Hepatocyte (in vitro differentiated cells): ENCODE measurements around the gene TRRAP. TPM values are rescaled to one million over a fixed set of nuclear protein-coding genes. Genes with fewer than 3 reads are reported as not detected.

Experiments used
- DNase-seq: peaks from one replicate; pipeline ENCODE4 v3.0.0-alpha.2; 2016; ENCODE audit warnings: low spot score
- H2AFZ ChIP-seq: fragments of 200-600 bp; sonication (generic); 2 replicates; pipeline ENCODE4 v1.6.0; 2016; ENCODE audit warnings: antibody characterized with exemption, mild to moderate bottlenecking
- H3K27ac ChIP-seq: fragments of 200-600 bp; sonication (generic); 2 replicates; pipeline ENCODE4 v1.5.1; 2016; ENCODE audit warnings: mild to moderate bottlenecking
- H3K27me3 ChIP-seq: fragments of 200-600 bp; sonication (generic); 2 replicates; pipeline ENCODE4 v1.6.1; 2016
- H3K36me3 ChIP-seq: fragments of 200-600 bp; sonication (generic); replicated peaks from 2 replicates; pipeline ENCODE4 v1.5.1; 2016; ENCODE audit warnings: low read depth; ENCODE audit not compliant: insufficient read depth
- H3K4me1 ChIP-seq: fragments of 200-600 bp; sonication (generic); 2 replicates; pipeline ENCODE4 v1.5.1; 2016; ENCODE audit warnings: mild to moderate bottlenecking, moderate library complexity; ENCODE audit not compliant: insufficient read depth
- H3K4me2 ChIP-seq: fragments of 200-600 bp; sonication (generic); 2 replicates; pipeline ENCODE4 v1.6.0; 2016
- H3K4me3 ChIP-seq: fragments of 200-600 bp; sonication (generic); 2 replicates; pipeline ENCODE4 v1.5.1; 2016; ENCODE audit warnings: mild to moderate bottlenecking
- H3K79me2 ChIP-seq: fragments of 200-600 bp; sonication (generic); 2 replicates; pipeline ENCODE4 v1.6.0; 2017; ENCODE audit warnings: mild to moderate bottlenecking
- H3K9me2 ChIP-seq: fragments of 200-600 bp; sonication (generic); replicated peaks from 2 replicates; pipeline ENCODE4 v1.6.0; 2017; ENCODE audit warnings: mild to moderate bottlenecking; ENCODE audit not compliant: insufficient read depth
- H3K9me3 ChIP-seq: fragments of 200-600 bp; sonication (generic); 2 replicates; pipeline ENCODE4 v1.5.1; 2016; ENCODE audit warnings: low read depth, mild to moderate bottlenecking
- H4K20me1 ChIP-seq: fragments of 200-600 bp; sonication (generic); 2 replicates; pipeline ENCODE4 v1.6.0; 2016; ENCODE audit warnings: mild to moderate bottlenecking; ENCODE audit not compliant: insufficient read depth, poor library complexity, severe bottlenecking
- EZH2 ChIP-seq: fragments of 200-600 bp; sonication (generic); IDR thresholded peaks from 2 replicates; pipeline ENCODE4 v1.6.1; 2016; ENCODE audit warnings: antibody characterized with exemption, mild to moderate bottlenecking, borderline replicate concordance
- EZH2phosphoT487 ChIP-seq: fragments of 200-600 bp; sonication (generic); IDR thresholded peaks from one replicate; pipeline ENCODE4 v1.6.1; 2018; ENCODE audit warnings: antibody characterized with exemption, mild to moderate bottlenecking, low read depth, moderate library complexity; ENCODE audit not compliant: unreplicated experiment, severe bottlenecking
- WGBS: methylation state at CpG from one replicate; pipeline ENCODE4 v1.1.6; 2016; ENCODE audit warnings: low lambda C conversion rate; ENCODE audit errors: missing lambda C conversion rate; 5-methylcytosine and 5-hydroxymethylcytosine counted together
- polyA plus RNA-seq: library from polyadenylated mRNA; unstranded; fragments of >200 nt; fragmentation: Nextera tagmentation; extraction: Ambion mirVana; gene quantifications from 2 replicates; pipeline ENCODE4 v1.2.1, GENCODE V29; 2016
- total RNA-seq: library from RNA; depleted of rRNA; stranded (reverse); fragments of >200 nt; gene quantifications from 2 replicates; pipeline ENCODE4 v1.2.3, GENCODE V29; 2014
- TF ChIP-seq, protein P1 (sequence below): fragments of 200-600 bp; sonication (generic); IDR thresholded peaks from 2 replicates; pipeline ENCODE4 v1.5.1; 2016; ENCODE audit warnings: antibody characterized with exemption, mild to moderate bottlenecking; ENCODE audit not compliant: poor library complexity

Gene TRRAP
- total and polyA plus RNA-seq, 2 experiments from 2014 or later = 6.1 to 25.1 TPM

DNA sequence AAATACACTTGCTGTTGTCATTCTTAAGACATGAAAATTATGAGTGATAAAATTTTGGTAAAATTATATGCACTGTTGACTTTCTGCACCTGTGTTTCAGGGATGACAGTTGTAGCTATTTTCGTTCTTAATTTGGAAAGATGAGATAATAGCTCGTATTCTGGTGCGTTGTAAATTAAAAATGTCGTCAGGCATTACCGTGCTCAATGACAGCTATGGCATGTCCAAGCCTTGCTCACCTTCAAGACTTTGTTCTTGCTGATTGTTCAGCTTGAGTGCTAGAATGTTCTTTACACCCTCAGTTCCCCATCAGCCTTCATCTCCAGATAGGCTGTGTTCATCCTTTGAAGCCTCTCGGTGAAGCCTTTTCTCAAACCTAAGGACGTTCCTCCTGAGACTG, 21.5 kb downstream of the TRRAP start:
- H3K4me2 ChIP-seq = no peak overlapping the region
- H3K4me3 ChIP-seq = no peak overlapping the region
- H3K27ac ChIP-seq = no peak overlapping the region
- H3K9me3 ChIP-seq = no peaks in the 10 kb centered on the region
- 94% methylated on average over 7 of the region's 7 CpGs for WGBS
- no peaks in the 10 kb centered on the region for H3K27me3 ChIP-seq
- no peak overlapping the region for H2AFZ ChIP-seq
- no peaks in the 10 kb centered on the region for H4K20me1 ChIP-seq
- no peaks in the 10 kb centered on the region for H3K9me2 ChIP-seq
- H3K4me1 ChIP-seq = no peaks in the 10 kb centered on the region
- no peaks in the 10 kb centered on the region for H3K79me2 ChIP-seq
- H3K36me3 ChIP-seq = no peaks in the 10 kb centered on the region
- TF ChIP-seq EZH2phosphoT487 = no peak
- TF ChIP-seq, protein P1, sequence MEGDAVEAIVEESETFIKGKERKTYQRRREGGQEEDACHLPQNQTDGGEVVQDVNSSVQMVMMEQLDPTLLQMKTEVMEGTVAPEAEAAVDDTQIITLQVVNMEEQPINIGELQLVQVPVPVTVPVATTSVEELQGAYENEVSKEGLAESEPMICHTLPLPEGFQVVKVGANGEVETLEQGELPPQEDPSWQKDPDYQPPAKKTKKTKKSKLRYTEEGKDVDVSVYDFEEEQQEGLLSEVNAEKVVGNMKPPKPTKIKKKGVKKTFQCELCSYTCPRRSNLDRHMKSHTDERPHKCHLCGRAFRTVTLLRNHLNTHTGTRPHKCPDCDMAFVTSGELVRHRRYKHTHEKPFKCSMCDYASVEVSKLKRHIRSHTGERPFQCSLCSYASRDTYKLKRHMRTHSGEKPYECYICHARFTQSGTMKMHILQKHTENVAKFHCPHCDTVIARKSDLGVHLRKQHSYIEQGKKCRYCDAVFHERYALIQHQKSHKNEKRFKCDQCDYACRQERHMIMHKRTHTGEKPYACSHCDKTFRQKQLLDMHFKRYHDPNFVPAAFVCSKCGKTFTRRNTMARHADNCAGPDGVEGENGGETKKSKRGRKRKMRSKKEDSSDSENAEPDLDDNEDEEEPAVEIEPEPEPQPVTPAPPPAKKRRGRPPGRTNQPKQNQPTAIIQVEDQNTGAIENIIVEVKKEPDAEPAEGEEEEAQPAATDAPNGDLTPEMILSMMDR = no peak
- no peak for DNase-seq

DNA sequence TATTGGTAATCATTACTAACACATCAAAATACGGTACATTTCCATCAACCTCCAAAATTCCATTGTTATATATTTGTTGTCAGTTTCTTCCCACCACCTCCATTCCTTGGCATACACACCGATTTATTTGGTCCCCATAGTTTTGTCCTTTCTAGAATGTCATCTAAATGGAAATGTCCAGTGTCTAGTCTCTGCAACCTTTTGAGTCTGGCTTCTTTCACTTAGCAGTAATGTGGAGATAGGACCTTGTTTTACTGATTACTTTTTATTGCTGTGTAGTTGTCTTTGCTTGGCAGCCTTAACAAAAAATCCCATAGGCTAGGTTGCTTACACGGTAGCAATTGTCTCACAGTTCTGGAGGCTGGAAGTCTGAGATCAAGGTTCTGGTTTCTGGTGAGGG, 22.5 kb downstream of the TRRAP start:
- H4K20me1 ChIP-seq = no peaks in the 10 kb centered on the region
- no peaks in the 10 kb centered on the region for H3K36me3 ChIP-seq
- DNase-seq = no peak
- 87% methylated on average over 3 of the region's 3 CpGs for WGBS
- no peaks in the 10 kb centered on the region for H3K4me1 ChIP-seq
- H3K4me3 ChIP-seq = no peak overlapping the region
- no peaks in the 10 kb centered on the region for H3K27me3 ChIP-seq
- H3K9me2 ChIP-seq = no peaks in the 10 kb centered on the region
- no peaks in the 10 kb centered on the region for H3K79me2 ChIP-seq
- H3K27ac ChIP-seq = no peak overlapping the region
- no peak overlapping the region for H3K4me2 ChIP-seq
- H2AFZ ChIP-seq = no peak overlapping the region
- no peaks in the 10 kb centered on the region for H3K9me3 ChIP-seq
- TF ChIP-seq EZH2phosphoT487 = no peak
- TF ChIP-seq, protein P1 = no peak

DNA sequence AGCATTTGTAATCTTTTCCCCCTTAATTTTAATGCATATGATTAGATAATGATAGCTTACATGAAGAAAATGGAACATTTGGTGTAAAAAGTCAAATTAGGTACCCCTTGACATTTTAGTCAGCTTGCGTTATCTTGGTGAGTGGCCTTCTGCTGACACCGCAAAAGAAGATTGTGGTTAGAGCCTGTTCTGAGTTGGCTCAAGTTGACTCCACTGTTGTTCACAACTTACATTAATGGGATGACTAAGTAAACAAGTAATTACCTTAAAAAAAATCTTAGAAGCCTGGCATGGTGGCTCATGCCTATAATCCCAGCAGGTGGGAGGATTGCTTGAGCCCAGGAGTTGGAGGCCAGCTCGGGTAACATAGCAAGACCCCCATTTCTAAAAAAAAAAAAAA, 24.2 kb downstream of the TRRAP start:
- Histone ChIP-seq H3K27me3 (no peaks in the 10 kb centered on the region), H4K20me1 (peaks cover 2% of the 10 kb centered on the region), H3K27ac (no peak overlapping the region), H3K9me2 (no peaks in the 10 kb centered on the region), H3K9me3 (no peaks in the 10 kb centered on the region), H3K4me3 (no peak overlapping the region), H3K4me2 (no peak overlapping the region), H3K4me1 (no peaks in the 10 kb centered on the region), H3K79me2 (no peaks in the 10 kb centered on the region), H3K36me3 (no peaks in the 10 kb centered on the region), H2AFZ (no peak overlapping the region)
- 95% methylated on average over 3 of the region's 3 CpGs for WGBS
- TF ChIP-seq, protein P1 = no peak
- TF ChIP-seq EZH2 (no peak), EZH2phosphoT487 (no peak)
- no peak for DNase-seq

DNA sequence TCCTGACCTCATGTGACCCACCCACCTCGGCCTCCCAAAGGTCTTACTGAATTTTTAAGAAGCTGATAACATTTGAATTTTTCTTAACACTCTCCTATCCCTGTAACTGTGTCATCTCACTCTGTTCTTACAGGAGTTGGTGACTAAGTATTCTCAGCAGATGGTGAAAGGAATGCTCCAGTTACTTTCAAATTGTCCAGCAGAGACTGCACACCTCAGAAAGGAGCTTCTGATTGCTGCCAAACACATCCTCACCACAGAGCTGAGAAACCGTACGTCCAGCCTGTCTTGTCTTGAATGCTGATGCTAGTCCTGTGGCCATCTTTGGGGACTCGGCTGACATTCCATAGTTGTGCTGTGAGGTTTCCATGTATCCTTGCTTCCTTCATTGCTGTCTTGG, 24.9 kb downstream of the TRRAP start:
- DNase-seq = no peak
- H3K4me3 ChIP-seq = no peak overlapping the region
- no peaks in the 10 kb centered on the region for H3K9me2 ChIP-seq
- H3K79me2 ChIP-seq = no peaks in the 10 kb centered on the region
- WGBS = 99% methylated on average over 4 of the region's 4 CpGs
- H3K4me2 ChIP-seq = no peak overlapping the region
- no peak overlapping the region for H2AFZ ChIP-seq
- no peaks in the 10 kb centered on the region for H3K36me3 ChIP-seq
- no peak overlapping the region for H3K27ac ChIP-seq
- H3K27me3 ChIP-seq = no peaks in the 10 kb centered on the region
- H3K4me1 ChIP-seq = no peaks in the 10 kb centered on the region
- peaks cover 2% of the 10 kb centered on the region for H4K20me1 ChIP-seq
- no peaks in the 10 kb centered on the region for H3K9me3 ChIP-seq
- TF ChIP-seq EZH2phosphoT487 (no peak), EZH2 (no peak)
- TF ChIP-seq, protein P1 = no peak
